Myocyte (in vitro differentiated cells): ENCODE data around the gene MYLK4. TPM values are rescaled to one million over a fixed set of nuclear protein-coding genes. Genes with fewer than 3 reads are reported as not detected.

Experiments used
- DNase-seq: peaks from one replicate; pipeline ENCODE4 v3.0.0-alpha.2; 2012; ENCODE audit warnings: low read depth
- polyA plus RNA-seq: library from polyadenylated mRNA; unstranded; fragments of >200 nt; gene quantifications from one replicate; pipeline ENCODE4 v1.2.1, GENCODE V29; 2012; ENCODE audit warnings: missing spikeins
- total RNA-seq: library from RNA; depleted of rRNA; stranded (reverse); fragments of >200 nt; gene quantifications from 2 replicates; pipeline ENCODE4 v1.2.3, GENCODE V29; 2014

MYLK4 gene
- total RNA-seq = 5.6 and 9.4 TPM in 2 replicates
- polyA plus RNA-seq = 1.1 TPM

DNA sequence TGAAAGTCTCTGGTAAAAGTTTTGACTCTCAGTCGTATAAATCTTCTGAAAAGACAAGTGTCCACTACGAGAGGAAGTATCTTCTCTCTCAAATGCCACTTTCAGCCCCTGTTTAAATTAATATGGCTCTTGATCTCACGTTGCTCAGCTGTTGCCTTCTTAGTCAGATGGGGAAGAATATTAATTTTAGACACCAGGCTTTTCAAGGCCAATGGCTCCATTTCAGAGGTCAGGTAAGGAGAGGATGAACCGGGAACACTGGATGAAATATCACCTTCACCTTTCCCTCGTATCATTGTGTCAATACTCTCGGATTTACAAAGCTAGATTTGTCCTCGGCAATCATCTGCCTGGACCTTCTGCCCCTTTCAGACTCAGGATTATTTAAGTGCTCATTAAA, at the start of gene MYLK4:
Gene MYLK4 (minus strand): TSS at position 91 of the 400 bp plus-strand sequence. CDS start 1,628 bp downstream, outside the sequence.
- peak; percentile 37 for DNase-seq

DNA sequence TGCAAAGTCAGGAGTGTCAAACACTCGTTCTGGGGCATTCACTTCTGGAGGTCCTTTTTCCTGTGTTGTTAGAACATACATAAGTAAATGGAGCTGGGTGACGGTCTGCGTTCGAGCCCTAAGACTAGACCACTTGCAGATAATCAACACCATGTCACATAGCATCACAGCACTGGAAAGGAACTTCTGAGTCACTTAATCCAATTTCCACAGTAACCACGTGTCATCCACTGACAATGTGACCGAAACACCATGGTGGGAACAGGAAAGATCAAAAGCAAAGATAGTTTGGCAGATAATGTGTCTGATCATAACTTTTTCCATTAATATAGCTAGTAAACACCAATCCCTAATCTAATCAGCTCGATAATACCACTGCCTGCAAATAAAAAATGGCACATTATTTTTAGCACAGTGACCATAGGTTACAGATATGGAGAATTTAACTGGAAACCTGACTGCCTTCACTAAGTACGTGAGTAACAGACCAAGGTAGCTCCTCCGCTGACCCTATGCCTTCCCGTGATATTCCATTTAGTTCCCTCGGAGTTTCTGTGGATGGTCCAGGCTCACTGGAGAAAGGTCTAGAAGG, 49.3 kb upstream of the MYLK4 start:
- peak; percentile 54 for DNase-seq

DNA sequence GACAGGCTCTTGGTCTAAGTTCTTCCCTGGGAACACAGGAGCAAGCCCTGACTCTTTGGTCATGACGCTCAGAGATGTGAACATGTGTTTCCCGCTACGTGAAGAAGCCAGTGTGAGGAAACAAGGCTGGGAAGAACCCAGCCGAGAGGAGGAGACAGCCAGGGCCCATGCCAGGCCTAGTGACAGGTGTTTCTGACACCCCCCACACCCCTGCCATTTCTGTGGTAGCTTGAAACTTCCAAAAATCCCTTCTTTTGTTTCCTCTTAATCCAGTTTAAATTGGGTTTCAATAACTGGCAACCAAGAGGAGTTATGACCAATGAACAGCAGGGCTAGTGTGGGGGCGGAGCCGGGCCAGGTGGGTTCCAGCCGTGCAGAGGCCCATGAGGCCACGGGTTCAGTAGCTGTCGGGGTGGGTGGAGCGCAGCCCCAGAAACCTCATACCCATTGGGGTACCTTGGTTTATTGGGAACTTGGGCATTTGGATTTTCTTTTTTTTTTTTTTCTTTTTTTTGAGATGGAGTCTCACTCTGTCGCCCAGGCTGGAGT, 47.9 kb upstream of the MYLK4 start:
- DNase-seq = peak; percentile 45

DNA sequence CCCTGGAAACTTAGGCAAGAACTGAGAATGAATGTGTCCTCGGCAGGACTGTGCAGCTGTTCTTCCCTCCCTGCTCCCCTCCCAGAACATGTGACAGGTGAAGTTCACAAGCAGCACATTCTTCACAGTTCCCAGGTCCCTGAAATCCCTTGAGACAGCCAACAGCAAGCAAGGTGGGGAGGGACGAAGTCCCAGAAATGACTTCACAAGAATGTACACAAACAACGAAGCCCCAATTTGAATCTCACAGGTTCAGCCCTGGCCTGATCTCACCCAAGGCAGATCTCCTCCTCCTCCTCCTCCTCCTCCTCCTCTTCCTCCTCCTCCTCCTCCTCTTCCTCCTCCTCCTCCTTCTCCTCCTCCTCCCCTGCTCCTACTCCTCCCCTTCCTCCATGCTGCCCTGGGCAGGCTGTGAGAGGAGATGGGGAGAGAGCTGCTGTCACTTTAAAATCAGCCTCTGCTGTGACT, 46.9 kb upstream of the MYLK4 start:
- DNase-seq = peak; percentile 64

DNA sequence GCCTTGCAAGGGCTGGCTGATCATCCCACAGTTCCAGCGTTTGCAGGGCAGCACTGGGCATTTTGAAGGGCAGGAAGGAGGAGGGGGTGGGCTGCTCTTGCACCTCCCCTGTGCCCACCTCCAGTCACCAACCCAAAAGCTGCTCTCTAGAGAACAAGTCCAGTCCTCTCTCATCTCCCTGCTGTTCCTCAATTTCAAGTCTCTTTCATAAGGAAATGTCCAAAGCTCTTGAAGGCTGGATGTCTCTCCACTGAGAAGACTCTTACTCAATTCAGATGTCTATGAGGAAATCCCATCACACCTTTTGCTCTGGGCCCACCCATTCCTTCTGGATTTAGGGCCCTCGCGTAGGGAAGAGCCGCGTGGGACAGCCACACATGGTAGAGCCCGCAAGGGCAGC, 46.1 kb upstream of the MYLK4 start:
- DNase-seq = no peak

DNA sequence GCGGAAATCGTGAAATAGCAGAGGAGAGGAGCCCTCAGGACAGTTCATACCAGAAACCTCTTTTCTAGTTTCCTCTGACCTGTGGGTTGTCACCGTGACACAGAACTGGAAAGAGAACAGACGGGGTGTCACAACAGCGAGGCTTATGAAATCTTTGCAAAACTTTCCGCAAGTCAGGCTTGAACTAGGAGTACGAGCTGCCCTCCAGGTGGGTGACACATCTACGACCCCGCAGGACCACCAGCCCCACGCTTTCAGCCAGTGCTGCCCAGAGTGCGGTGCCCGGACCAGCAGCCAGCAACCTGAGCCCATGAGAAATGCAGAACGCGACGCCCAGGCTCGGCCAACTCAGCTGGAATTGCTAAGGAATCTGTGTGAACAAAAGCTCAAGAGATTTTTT, 45.2 kb upstream of the MYLK4 start:
- DNase-seq = no peak

DNA sequence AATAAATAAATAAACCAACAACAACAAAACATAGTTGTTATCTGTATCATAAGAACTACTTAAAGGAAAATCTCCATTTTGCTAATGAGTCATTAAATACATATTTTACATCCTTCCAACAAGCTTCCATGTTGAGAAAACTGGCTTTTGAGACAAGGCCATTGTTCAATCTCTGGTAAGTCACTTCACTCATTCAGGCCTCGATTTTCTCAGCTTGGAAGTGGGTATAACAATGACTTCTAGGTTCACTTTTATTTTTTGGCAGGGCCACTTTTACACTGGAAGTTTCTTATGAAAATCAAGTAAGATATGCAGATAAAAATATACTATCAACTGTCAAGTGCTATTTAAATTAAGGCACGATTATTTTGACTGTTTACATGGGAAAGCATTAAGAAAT, 44.4 kb upstream of the MYLK4 start:
- no peak for DNase-seq

DNA sequence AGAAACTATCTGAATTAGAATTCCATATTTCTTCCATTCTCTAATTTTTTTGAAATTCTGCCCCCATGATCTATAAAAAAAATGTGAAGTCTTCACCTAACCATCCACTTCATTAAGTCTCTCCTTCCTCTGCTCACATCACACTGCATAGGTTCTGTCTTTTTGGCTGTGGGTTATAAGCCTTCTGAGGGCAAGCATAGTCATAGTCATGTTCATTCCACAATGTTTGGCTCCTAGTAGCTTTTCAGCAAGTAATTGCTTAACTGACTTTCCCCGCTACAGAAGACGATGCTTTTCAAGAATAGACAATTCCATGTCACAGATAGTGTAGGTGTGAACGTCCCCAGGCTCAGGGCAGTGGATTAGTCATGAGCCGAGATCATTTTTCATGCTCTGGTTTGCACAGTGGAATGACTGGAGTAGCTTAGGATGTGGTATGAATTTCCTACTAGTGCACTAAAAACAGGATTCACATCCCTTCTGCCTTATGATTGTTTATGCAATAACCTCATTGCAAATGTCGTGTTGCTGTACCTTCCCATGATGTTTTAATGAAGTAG, 43.5 kb upstream of the MYLK4 start:
- no peak for DNase-seq

DNA sequence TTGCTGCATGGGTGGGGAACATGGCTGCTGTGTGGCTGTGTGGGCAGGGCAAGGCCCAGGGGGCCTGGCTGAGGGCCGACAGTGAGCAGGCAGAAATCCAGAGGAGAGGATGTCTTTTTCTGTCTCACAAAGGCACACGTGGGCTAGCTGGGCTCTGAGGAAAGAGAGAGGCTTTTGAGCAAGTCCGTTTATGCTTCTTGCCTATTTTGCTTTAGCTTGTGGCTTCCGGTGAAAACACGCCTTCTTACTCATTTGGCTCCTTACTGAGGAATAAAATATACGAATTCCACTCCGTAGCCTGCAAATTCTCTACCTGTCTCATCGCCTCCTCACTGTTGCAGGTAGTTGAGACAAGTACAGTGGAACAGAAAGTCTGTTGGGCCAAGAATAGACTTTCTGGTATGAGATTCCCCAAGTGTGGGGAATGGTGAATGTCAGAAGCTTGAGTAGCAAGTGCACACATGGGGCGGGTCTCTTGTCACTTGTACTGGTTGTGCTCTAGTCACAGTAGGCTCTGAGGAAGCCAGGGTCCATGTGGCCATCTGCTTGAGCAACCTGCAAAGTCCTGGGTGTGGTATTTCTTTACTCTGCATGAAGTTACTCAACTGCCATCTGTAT, 42.9 kb upstream of the MYLK4 start:
- DNase-seq = no peak

DNA sequence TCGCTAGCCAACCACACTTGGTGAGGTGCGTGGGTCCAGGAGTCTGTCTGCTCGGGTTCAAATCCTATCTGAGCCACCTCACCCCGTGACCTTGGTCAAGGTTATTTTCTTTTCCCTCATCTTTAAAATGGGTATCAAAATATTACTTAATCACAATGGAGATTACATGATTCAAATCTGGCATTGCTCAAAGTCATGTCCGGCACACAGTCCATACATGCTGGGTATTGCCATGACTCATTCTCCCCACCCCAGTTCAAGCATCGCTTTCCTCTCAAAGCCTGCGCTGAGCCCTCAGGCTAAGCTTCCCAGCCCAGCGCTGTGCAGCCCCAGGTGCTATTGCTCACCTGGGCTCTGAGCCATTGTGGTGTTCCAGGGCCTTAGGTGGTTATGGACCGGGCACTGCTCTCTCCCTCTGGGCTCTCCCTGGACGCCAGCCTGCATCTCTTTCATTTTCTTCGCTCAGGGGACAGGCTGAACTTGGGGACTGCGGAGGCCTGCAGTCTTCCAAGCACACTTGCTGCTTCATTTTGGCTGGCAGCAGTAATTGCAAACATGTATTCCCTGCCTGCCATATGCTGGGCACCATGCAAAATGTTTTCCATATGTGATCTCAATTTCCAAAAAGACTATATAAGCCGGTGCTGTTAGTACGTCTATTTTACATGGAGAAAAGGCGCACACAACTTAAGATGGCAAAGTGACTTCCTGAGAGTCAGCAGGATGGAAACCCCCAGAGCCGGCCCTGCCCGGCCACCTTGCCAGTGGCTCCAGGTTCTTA, 41.8 kb upstream of the MYLK4 start:
- no peak for DNase-seq

DNA sequence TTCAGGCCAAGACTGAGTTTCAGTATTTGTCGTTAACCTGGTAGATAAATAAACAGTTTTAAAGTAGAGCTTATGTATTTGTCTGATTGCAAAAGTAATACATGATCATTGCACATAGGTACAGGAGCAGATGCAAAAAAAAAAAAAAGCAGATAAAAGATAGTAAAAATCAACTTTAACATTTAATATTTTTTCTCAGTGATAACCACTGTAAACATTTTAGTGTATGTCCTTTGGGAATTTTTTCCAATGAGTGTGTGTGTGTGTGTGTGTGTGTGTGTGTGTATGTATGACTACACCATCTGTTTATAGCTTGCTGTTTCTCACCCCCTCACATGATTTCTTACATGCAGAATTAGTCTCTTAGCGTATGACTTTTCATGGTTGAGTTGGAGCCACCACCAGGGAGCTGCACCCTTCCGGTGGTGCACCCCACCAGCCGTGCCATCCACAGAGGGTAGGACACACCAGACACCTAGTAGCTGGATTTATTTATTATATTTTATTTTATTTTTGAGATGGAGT, 40.8 kb upstream of the MYLK4 start:
- no peak for DNase-seq

DNA sequence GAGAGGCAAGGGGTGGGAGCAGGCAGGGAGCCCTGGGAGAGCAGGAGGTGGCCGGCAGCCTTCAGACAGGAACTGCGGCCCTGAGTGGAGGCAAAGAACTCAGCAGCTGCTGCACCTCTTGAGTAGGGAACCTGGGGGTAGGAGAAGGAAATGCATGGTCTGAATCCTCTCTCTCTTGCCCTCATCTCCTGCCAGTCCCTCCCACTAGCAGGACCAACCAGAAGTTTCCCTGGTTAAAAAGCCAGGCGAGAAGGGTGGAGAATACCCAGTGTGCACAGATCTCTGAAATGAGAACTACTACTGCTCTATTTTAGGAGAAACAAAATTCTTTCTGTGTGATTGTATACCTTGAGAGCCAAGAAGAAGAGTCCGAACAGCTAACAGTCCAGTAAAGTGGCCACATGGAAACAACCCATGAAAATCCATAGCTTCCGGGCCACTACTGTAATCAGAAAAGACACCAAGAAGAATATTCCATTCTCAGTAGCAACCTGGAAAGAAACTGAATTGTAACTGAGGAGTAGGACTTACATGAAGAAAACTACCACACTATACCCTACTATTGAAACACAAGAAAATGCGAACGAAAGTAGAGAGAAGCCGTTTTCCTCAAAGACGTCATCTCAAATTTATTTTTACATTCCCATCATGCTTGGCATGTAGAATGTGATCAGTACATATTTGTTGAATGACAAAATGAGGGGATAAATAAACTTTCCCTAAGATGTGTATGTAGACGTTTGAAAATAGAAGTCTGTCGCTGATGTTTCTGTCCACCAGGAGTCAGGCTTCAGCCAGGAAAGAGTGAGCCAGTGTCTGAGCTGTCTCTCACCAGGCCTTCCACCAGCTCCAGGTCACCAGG, 40.1 kb upstream of the MYLK4 start:
- peak; percentile 85 for DNase-seq

DNA sequence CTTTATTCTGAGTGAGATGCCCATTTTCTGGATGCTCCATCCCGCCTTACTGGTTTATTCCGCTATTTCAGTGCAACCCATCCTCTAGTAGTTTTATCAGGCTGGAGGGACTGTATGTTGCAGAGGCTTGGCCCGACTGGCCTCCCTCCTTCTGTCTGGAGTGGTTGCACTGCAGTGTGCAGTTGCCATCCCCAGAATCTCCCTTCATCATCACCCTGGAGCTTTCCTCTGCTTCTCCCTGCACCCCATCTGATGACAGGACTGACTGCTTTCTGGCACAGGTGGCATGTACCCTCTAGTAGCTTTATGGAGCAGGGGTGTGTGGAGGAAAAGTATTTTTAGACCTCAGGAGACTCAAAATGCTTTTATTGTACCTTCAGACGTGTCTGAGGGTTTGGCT, 35.5 kb upstream of the MYLK4 start:
- DNase-seq = no peak

DNA sequence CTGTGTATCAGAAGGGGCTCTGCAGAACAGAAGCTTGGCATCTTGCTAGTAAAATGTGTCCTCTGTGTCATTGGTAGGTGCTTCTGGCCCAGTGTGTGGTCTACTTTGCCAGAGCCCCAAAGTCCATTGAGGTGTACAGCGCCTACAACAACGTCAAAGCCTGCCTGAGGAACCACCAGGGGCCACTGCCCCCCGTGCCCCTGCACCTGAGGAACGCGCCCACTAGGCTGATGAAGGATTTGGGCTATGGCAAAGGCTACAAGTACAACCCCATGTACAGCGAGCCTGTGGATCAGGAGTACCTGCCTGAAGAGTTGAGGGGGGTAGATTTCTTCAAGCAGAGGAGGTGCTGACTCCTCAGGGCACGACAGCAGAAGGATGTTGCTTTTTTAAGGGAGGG, 34.2 kb upstream of the MYLK4 start:
- no peak for DNase-seq

DNA sequence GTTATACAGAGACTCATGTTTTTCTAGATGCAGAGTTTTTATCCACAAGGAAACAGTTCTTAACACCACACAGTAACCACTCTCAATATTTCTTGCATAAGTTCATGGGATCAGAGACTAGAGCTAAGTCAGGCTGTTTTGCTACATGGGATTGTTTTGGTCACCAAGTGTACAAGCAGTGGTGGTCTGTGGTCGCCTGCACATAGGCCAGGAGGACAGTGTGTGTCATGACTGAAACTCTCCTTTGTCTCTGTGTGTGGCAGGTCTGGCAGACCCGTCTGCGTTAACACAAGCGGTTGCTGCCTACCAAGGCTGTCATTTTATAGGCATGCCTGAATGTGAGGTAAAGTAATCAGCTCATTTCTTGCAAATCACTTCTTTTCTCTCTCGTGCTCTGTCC, 33.3 kb upstream of the MYLK4 start:
- DNase-seq = peak; percentile 78

DNA sequence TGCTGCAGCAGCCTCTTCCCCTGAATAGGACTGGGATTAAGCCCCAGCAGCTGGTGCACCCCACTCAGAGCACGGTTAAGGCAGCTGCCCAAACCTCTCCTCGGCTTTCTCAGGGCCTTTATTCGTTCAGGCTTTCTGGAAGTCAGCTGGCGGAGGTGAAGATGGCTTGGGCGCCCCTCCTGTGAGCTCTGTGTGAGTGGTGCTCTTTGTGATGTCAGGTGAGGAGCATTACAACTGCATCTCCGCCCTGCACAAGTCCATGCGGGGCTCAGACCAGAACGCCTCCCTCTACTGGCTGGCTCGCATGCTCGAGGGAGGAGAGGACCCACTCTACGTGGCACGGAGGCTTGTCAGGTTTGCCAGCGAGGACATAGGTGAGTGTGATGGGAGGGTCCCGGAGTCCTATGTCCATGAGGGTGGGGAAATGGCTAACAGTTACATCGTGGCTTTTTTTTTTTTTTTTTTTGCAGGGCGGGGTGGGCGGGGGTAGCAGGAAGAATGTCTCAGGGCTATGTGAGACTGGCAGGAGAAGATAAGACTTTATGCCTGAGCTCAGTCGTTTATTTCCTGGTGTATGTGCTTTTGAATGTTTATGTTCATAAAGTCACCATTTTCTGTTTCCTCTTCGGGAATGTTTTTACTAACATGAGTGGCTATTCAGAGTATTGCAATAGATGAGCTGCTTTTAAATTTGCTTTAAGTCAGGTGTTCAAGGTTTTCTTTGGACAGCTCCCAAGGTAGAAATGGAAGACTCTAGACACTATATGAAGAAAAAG, 32.7 kb upstream of the MYLK4 start:
- peak; percentile 88 for DNase-seq

DNA sequence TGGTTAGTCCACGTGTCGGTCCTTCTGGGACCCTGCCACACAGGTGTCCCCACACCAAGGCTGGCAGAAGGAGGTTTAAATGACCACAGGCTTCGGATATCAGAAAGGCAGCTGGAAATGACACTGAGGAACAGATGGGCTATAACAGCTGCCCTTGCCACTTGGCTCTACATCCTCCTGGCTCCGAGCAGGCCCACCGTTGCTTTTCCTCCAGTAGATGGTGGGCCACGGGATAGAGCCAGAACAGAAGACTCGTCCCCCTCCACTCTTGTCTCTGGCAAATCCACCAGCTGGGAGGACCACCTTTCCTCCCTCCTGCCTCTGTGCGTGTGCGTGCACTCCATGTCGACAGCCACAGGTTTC, 32.1 kb upstream of the MYLK4 start:
- peak; percentile 94 for DNase-seq

DNA sequence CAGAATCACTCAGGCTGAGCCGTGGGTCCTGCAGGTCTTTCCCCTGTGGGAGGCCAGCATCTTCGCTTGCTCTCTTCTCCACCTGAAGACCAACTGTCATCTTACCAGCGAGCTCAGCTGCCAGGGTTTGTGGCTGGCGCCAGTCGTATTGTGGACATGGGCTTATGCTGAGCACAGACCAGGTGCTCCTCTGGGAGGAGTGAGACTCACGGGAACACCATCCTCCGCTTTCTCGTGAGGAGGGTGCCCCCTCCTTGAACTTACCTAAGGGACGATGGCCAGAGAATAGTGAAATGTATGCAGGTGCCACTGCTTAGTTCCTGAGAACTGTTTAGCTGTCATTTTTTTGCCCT, 31.6 kb upstream of the MYLK4 start:
- peak; percentile 75 for DNase-seq

DNA sequence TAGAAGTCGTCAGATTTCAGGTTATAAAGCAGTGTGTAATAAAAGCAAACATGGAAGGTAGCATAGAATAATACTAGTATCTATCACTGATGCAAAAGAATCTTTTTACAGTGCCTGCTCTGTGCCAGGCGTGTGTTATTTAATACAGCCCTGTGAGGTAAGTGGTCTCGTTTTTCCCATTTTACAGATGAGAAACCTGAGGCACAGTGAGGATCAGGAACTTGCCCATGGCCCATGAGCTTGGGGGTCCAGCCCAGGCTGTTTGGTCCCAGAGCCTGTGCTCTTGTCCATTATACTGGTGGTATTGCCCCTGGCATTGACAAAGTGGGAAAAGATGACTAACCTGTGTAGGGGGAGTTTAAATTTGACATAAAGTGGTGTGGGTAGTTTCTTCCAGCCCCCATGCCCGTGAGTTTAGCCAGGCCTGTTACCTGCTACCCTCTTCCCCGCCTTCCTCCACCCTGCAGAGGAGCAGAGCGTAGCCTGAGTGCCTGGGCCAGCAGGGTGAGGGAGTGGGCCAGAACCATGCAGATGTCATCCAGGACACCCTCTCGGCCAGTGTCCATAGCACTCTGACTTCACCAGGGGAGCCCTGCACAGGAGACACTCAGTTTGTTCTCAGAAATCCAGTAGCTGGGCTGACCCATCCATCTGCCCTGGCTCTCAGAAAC, 31.1 kb upstream of the MYLK4 start:
- DNase-seq = no peak
